Neural progenitor cell (in vitro differentiated cells): ENCODE measurements around the gene COLEC11. TPM values are rescaled to one million over a fixed set of nuclear protein-coding genes. Genes with fewer than 3 reads are reported as not detected.
A peak's percentile ranks its signal among the peaks of the same experiment; 100 is the strongest.

Experiments
- DNase-seq: peaks from one replicate; pipeline ENCODE4 v3.0.0-alpha.2; 2016; ENCODE audit warnings: low spot score
- H2AFZ ChIP-seq: fragments of 200-600 bp; sonication (generic); replicated peaks from 2 replicates; pipeline ENCODE4 v1.6.1; 2016; ENCODE audit warnings: antibody characterized with exemption
- H3F3A ChIP-seq: fragments of 200-600 bp; sonication (generic); 2 replicates; pipeline ENCODE4 v1.6.1; 2016; ENCODE audit warnings: antibody characterized with exemption, low read depth
- H3K27ac ChIP-seq: fragments of 200-600 bp; sonication (generic); 2 replicates; pipeline ENCODE4 v1.5.1; 2016; ENCODE audit warnings: mild to moderate bottlenecking
- H3K27me3 ChIP-seq: fragments of 200-600 bp; sonication (generic); 2 replicates; pipeline ENCODE4 v1.6.1; 2016; ENCODE audit warnings: mild to moderate bottlenecking, moderate library complexity
- H3K36me3 ChIP-seq: fragments of 200-600 bp; sonication (generic); 2 replicates; pipeline ENCODE4 v1.5.1; 2016
- H3K4me1 ChIP-seq: fragments of 200-600 bp; sonication (generic); 2 replicates; pipeline ENCODE4 v1.6.1; 2016; ENCODE audit warnings: mixed run types
- H3K4me2 ChIP-seq: fragments of 200-600 bp; sonication (generic); 2 replicates; pipeline ENCODE4 v1.6.1; 2016
- H3K4me3 ChIP-seq: fragments of 200-600 bp; sonication (generic); 2 replicates; pipeline ENCODE4 v1.5.1; 2016
- H3K79me2 ChIP-seq: fragments of 200-600 bp; sonication (generic); 2 replicates; pipeline ENCODE4 v1.6.1; 2016; ENCODE audit warnings: low read depth
- H3K9ac ChIP-seq: fragments of 200-600 bp; sonication (generic); 2 replicates; pipeline ENCODE4 v1.6.1; 2016
- H3K9me3 ChIP-seq: fragments of 200-600 bp; sonication (generic); 2 replicates; pipeline ENCODE4 v1.5.1; 2016; ENCODE audit warnings: low read depth
- H4K20me1 ChIP-seq: fragments of 200-600 bp; sonication (generic); 2 replicates; pipeline ENCODE4 v1.6.1; 2016; ENCODE audit warnings: low read depth
- H3K27ac Mint-ChIP-seq: 3 replicates; pipeline ENCODE4 v1.8.0; 2021; ENCODE audit warnings: mixed read lengths
- H3K27me3 Mint-ChIP-seq: 2 replicates; pipeline ENCODE4 v1.8.0; 2022; ENCODE audit warnings: low read depth, mild to moderate bottlenecking, inconsistent platforms, moderate library complexity, mixed read lengths; ENCODE audit not compliant: insufficient read depth
- H3K36me3 Mint-ChIP-seq: 3 replicates; pipeline ENCODE4 v1.8.0; 2021; ENCODE audit warnings: mixed read lengths
- H3K4me1 Mint-ChIP-seq: 3 replicates; pipeline ENCODE4 v1.8.0; 2021; ENCODE audit warnings: mixed read lengths
- H3K4me3 Mint-ChIP-seq: 3 replicates; pipeline ENCODE4 v1.8.0; 2021; ENCODE audit warnings: mild to moderate bottlenecking, moderate library complexity, mixed read lengths
- H3K9me3 Mint-ChIP-seq: 3 replicates; pipeline ENCODE4 v1.8.0; 2020; ENCODE audit warnings: mixed read lengths
- CTCF ChIP-seq: fragments of 200-600 bp; sonication (generic); IDR thresholded peaks from 2 replicates; pipeline ENCODE4 v1.5.1; 2017; ENCODE audit warnings: antibody characterized with exemption, mild to moderate bottlenecking
- EZH2 ChIP-seq: fragments of 200-600 bp; sonication (generic); IDR thresholded peaks from 2 replicates; pipeline ENCODE4 v1.6.1; 2017; ENCODE audit warnings: antibody characterized with exemption, mild to moderate bottlenecking, moderate library complexity
- EZH2phosphoT487 ChIP-seq: fragments of 200-600 bp; sonication (generic); IDR thresholded peaks from 2 replicates; pipeline ENCODE4 v1.6.1; 2017; ENCODE audit warnings: antibody characterized with exemption
- total RNA-seq: library from RNA; depleted of rRNA; stranded (reverse); fragments of >200 nt; gene quantifications from 2 replicates; pipeline ENCODE4 v1.2.3, GENCODE V29; 2015; ENCODE audit warnings: low replicate concordance

The COLEC11 gene
- total RNA-seq, 1 donor from 2014 or later, result not detected

- Mint-ChIP-seq H3K4me1 (peaks cover 31% of the 10 kb centered on the region), H3K27me3 (peaks cover 12% of the 10 kb centered on the region), H3K4me3 (no peak overlapping the region), H3K27ac (no peak overlapping the region), H3K9me3 (no peaks in the 10 kb centered on the region), H3K36me3 (no peaks in the 10 kb centered on the region)
- H2AFZ ChIP-seq, result no peak overlapping the region
- no peak overlapping the region for H3K4me2 ChIP-seq
- no peak for TF ChIP-seq EZH2
- TF ChIP-seq EZH2phosphoT487, result no peak
- TF ChIP-seq CTCF, result no peak
- no peaks in the 10 kb centered on the region for H3K36me3 ChIP-seq
- no peaks in the 10 kb centered on the region for H3K9me3 ChIP-seq
- H3K4me3 ChIP-seq, result no peak overlapping the region
- no peak overlapping the region for H3K9ac ChIP-seq
- no peaks in the 10 kb centered on the region for H3K4me1 ChIP-seq
- DNase-seq, result peak; percentile 31
- no peaks in the 10 kb centered on the region for H3K79me2 ChIP-seq
- no peaks in the 10 kb centered on the region for H4K20me1 ChIP-seq
- H3K27me3 ChIP-seq, result peaks cover 12% of the 10 kb centered on the region
- no peak overlapping the region for H3K27ac ChIP-seq
- no peaks in the 10 kb centered on the region for H3F3A ChIP-seq
Measured at GRCh38 chr2:3601561-3602271, 6.8 kb downstream of the COLEC11 start.

GRCh38 chr2:3602553-3603339 lies 7.8 kb downstream of the COLEC11 start:
- peaks cover 6% of the 10 kb centered on the region for H3K27me3 Mint-ChIP-seq
- Histone ChIP-seq H3K4me3 (no peak overlapping the region), H3K27me3 (peaks cover 15% of the 10 kb centered on the region), H3K27ac (no peak overlapping the region), H3K4me2 (no peak overlapping the region), H3K36me3 (no peaks in the 10 kb centered on the region), H3F3A (no peaks in the 10 kb centered on the region), H2AFZ (no peak overlapping the region), H3K9me3 (no peaks in the 10 kb centered on the region), H3K4me1 (no peaks in the 10 kb centered on the region), H3K9ac (no peak overlapping the region), H3K79me2 (no peaks in the 10 kb centered on the region), H4K20me1 (no peaks in the 10 kb centered on the region)
- H3K27ac Mint-ChIP-seq, result peak overlapping the region; percentile 6
- H3K4me1 Mint-ChIP-seq, result peaks cover 22% of the 10 kb centered on the region
- no peak for DNase-seq
- no peak overlapping the region for H3K4me3 Mint-ChIP-seq
- TF ChIP-seq EZH2phosphoT487 (no peak), EZH2 (no peak), CTCF (no peak)
- H3K36me3 Mint-ChIP-seq, result no peaks in the 10 kb centered on the region
- no peaks in the 10 kb centered on the region for H3K9me3 Mint-ChIP-seq

- H3K36me3 Mint-ChIP-seq, result no peaks in the 10 kb centered on the region
Measured at GRCh38 chr2:3603536-3604206, 8.8 kb downstream of the COLEC11 start.

More at GRCh38 chr2:3603536-3604206, 8.8 kb downstream of the COLEC11 start:
- no peaks in the 10 kb centered on the region for H3K9me3 ChIP-seq
- no peaks in the 10 kb centered on the region for H4K20me1 ChIP-seq
- no peak overlapping the region for H2AFZ ChIP-seq
- H3K36me3 ChIP-seq, result no peaks in the 10 kb centered on the region
- no peak overlapping the region for H3K4me3 ChIP-seq
- H3K27me3 ChIP-seq, result peaks cover 25% of the 10 kb centered on the region
- Mint-ChIP-seq H3K9me3 (no peaks in the 10 kb centered on the region), H3K4me1 (peaks cover 17% of the 10 kb centered on the region), H3K27me3 (peaks cover 9% of the 10 kb centered on the region), H3K27ac (no peak overlapping the region), H3K4me3 (no peak overlapping the region)
- no peak overlapping the region for H3K9ac ChIP-seq
- TF ChIP-seq EZH2phosphoT487 (no peak), EZH2 (no peak), CTCF (no peak)
- H3F3A ChIP-seq, result no peaks in the 10 kb centered on the region
- no peaks in the 10 kb centered on the region for H3K4me1 ChIP-seq
- no peaks in the 10 kb centered on the region for H3K79me2 ChIP-seq
- no peak for DNase-seq
- no peak overlapping the region for H3K27ac ChIP-seq
- no peak overlapping the region for H3K4me2 ChIP-seq
